HEK293 (cell line): ENCODE data around the gene CC2D2B.

Source experiments
- BCL11B ChIP-seq: fragments of 450-650 bp; formaldehyde crosslinking; IDR thresholded peaks from 2 replicates; pipeline ENCODE4 v1.5.1; 2016; ENCODE audit warnings: low read depth, missing biosample characterization, missing genetic modification characterization
- FEZF1 ChIP-seq: fragments of 450-650 bp; formaldehyde crosslinking; IDR thresholded peaks from 2 replicates; pipeline ENCODE4 v1.5.1; 2016; ENCODE audit warnings: missing biosample characterization, missing genetic modification characterization
- OSR2 ChIP-seq: fragments of 450-650 bp; formaldehyde crosslinking; IDR thresholded peaks from 2 replicates; pipeline ENCODE4 v1.5.1; 2016; ENCODE audit warnings: missing biosample characterization, missing genetic modification characterization
- OVOL3 ChIP-seq: fragments of 450-650 bp; formaldehyde crosslinking; IDR thresholded peaks from 2 replicates; pipeline ENCODE4 v1.5.1; 2016; ENCODE audit warnings: missing biosample characterization, missing genetic modification characterization
- SCRT2 ChIP-seq: fragments of 450-650 bp; formaldehyde crosslinking; IDR thresholded peaks from 2 replicates; pipeline ENCODE4 v1.5.1; 2016; ENCODE audit warnings: missing biosample characterization, missing genetic modification characterization
- YY1 ChIP-seq: fragments of 450-650 bp; formaldehyde crosslinking; IDR thresholded peaks from 2 replicates; pipeline ENCODE4 v1.5.1; 2018; ENCODE audit warnings: missing biosample characterization, missing genetic modification characterization
- YY2 ChIP-seq: fragments of 450-650 bp; formaldehyde crosslinking; IDR thresholded peaks from 2 replicates; pipeline ENCODE4 v1.5.1; 2016; ENCODE audit warnings: missing biosample characterization, missing genetic modification characterization
- ZBTB17 ChIP-seq: fragments of 450-650 bp; formaldehyde crosslinking; IDR thresholded peaks from 2 replicates; pipeline ENCODE4 v1.5.1; 2016; ENCODE audit warnings: missing biosample characterization, missing genetic modification characterization
- ZBTB7A ChIP-seq: fragments of 450-650 bp; formaldehyde crosslinking; IDR thresholded peaks from 2 replicates; pipeline ENCODE4 v1.5.1; 2016; ENCODE audit warnings: low read depth, missing biosample characterization, missing genetic modification characterization
- ZNF112 ChIP-seq: fragments of 450-650 bp; formaldehyde crosslinking; IDR thresholded peaks from 2 replicates; pipeline ENCODE4 v1.5.0; 2017; ENCODE audit warnings: missing biosample characterization, missing genetic modification characterization
- ZNF121 ChIP-seq: fragments of 450-650 bp; formaldehyde crosslinking; IDR thresholded peaks from 2 replicates; pipeline ENCODE4 v1.5.1; 2016; ENCODE audit warnings: missing biosample characterization, missing genetic modification characterization
- ZNF155 ChIP-seq: fragments of 450-650 bp; formaldehyde crosslinking; IDR thresholded peaks from 2 replicates; pipeline ENCODE4 v1.5.1; 2016; ENCODE audit warnings: missing biosample characterization, missing genetic modification characterization
- ZNF169 ChIP-seq: fragments of 450-650 bp; formaldehyde crosslinking; IDR thresholded peaks from 2 replicates; pipeline ENCODE4 v1.5.1; 2016; ENCODE audit warnings: missing biosample characterization, missing genetic modification characterization
- ZNF274 ChIP-seq, 2 experiments: fragments of 200-500 bp in 1 of 2; fragments of 450-650 bp in 1 of 2; sonication (Bioruptor generic) in 1 of 2; formaldehyde crosslinking in 1 of 2; IDR thresholded peaks; 2 replicates each; pipeline versions ENCODE4 v1.5.1 to v1.6.1; 2014 to 2016; ENCODE audit warnings: borderline replicate concordance in 1 of 2, inconsistent platforms in 1 of 2, low read length in 1 of 2, missing biosample characterization in 1 of 2, missing genetic modification characterization in 1 of 2
- ZNF311 ChIP-seq: fragments of 450-650 bp; formaldehyde crosslinking; IDR thresholded peaks from 2 replicates; pipeline ENCODE4 v1.5.1; 2017; ENCODE audit warnings: missing biosample characterization, missing genetic modification characterization, borderline replicate concordance
- ZNF394 ChIP-seq: fragments of 450-650 bp; formaldehyde crosslinking; IDR thresholded peaks from 2 replicates; pipeline ENCODE4 v1.5.1; 2016; ENCODE audit warnings: missing biosample characterization, missing genetic modification characterization, mild to moderate bottlenecking, moderate library complexity, borderline replicate concordance
- ZNF510 ChIP-seq: fragments of 450-650 bp; formaldehyde crosslinking; IDR thresholded peaks from 2 replicates; pipeline ENCODE4 v1.5.1; 2018; ENCODE audit warnings: mild to moderate bottlenecking, missing genetic modification characterization, missing biosample characterization; ENCODE audit not compliant: insufficient replicate concordance
- ZNF585B ChIP-seq: fragments of 450-650 bp; formaldehyde crosslinking; IDR thresholded peaks from 2 replicates; pipeline ENCODE4 v1.5.1; 2016; ENCODE audit warnings: missing biosample characterization, missing genetic modification characterization
- ZNF654 ChIP-seq: fragments of 450-650 bp; formaldehyde crosslinking; IDR thresholded peaks from 2 replicates; pipeline ENCODE4 v1.5.1; 2016; ENCODE audit warnings: low read depth, missing biosample characterization, missing genetic modification characterization
- ZNF747 ChIP-seq: fragments of 450-650 bp; formaldehyde crosslinking; IDR thresholded peaks from 2 replicates; pipeline ENCODE4 v1.5.1; 2016; ENCODE audit warnings: missing biosample characterization, missing genetic modification characterization
- ZNF76 ChIP-seq: fragments of 450-650 bp; formaldehyde crosslinking; IDR thresholded peaks from 2 replicates; pipeline ENCODE4; 2016; ENCODE audit warnings: low read depth, missing biosample characterization, missing genetic modification characterization, borderline replicate concordance
- ZNF830 ChIP-seq: fragments of 450-650 bp; IDR thresholded peaks from 2 replicates; pipeline ENCODE4 v1.5.0; 2018; ENCODE audit warnings: missing biosample characterization, missing genetic modification characterization, low read depth, mild to moderate bottlenecking, moderate library complexity
- TF ChIP-seq, protein P1 (sequence below): fragments of 450-650 bp; formaldehyde crosslinking; IDR thresholded peaks from 2 replicates; pipeline ENCODE4 v1.5.1; 2016; ENCODE audit warnings: missing biosample characterization, missing genetic modification characterization
- TF ChIP-seq, protein P2 (sequence below): fragments of 450-650 bp; formaldehyde crosslinking; IDR thresholded peaks from 2 replicates; pipeline ENCODE4 v1.5.1; 2016; ENCODE audit warnings: missing biosample characterization, missing genetic modification characterization
- TF ChIP-seq, protein P3 (sequence below): fragments of 450-650 bp; formaldehyde crosslinking; IDR thresholded peaks from 2 replicates; pipeline ENCODE4 v1.5.1; 2016; ENCODE audit warnings: missing biosample characterization, missing genetic modification characterization
- TF ChIP-seq, protein P4 (sequence below): fragments of 450-650 bp; formaldehyde crosslinking; IDR thresholded peaks from 2 replicates; pipeline ENCODE4 v1.5.1; 2016; ENCODE audit warnings: missing biosample characterization, missing genetic modification characterization, low read depth
- TF ChIP-seq, protein P5 (sequence below): fragments of 450-650 bp; formaldehyde crosslinking; conservative IDR thresholded peaks from 2 replicates; pipeline ENCODE4 v1.5.1; 2016; ENCODE audit warnings: low read depth, missing biosample characterization, missing genetic modification characterization

CC2D2B gene

DNA sequence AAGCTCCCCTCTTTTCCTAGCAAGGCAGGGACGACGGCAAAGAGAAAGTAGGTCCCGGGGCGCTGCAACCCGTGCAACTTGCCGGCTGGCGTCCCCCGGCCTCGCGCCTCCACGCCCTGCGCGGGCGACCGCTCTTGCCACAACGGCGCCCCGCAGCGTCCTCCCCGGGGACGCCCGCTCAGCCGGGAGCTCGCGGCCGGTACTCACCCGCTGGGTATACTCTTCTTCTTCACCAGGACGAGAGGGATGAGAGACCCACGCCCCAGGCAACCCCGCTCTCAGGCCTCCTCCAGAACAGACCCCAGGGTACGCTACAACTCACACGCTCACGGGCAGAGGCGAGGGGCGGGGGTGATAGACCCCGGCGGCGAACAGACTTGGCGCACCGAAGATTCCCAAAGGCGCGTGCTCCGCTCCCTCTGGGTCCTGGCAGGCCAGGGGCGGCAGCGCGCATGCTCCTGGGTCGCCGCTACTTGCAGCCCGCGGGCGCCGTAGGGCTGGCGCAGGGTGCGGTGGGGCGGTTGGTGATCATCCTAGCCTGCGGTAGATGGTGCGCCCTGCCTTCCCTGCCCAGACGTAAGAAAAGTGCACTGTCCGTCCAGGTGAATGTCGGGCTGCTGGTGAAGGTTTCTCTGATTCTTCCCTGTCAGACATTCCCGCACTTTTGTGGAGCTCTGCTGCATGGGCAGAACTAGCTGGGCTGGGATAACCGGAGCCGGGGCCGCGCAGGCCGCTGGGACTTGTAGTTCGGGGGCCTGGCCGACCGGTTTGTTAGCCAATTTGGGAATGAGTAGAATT lies at the start of gene CC2D2B (continued):
- TF ChIP-seq, protein P1, sequence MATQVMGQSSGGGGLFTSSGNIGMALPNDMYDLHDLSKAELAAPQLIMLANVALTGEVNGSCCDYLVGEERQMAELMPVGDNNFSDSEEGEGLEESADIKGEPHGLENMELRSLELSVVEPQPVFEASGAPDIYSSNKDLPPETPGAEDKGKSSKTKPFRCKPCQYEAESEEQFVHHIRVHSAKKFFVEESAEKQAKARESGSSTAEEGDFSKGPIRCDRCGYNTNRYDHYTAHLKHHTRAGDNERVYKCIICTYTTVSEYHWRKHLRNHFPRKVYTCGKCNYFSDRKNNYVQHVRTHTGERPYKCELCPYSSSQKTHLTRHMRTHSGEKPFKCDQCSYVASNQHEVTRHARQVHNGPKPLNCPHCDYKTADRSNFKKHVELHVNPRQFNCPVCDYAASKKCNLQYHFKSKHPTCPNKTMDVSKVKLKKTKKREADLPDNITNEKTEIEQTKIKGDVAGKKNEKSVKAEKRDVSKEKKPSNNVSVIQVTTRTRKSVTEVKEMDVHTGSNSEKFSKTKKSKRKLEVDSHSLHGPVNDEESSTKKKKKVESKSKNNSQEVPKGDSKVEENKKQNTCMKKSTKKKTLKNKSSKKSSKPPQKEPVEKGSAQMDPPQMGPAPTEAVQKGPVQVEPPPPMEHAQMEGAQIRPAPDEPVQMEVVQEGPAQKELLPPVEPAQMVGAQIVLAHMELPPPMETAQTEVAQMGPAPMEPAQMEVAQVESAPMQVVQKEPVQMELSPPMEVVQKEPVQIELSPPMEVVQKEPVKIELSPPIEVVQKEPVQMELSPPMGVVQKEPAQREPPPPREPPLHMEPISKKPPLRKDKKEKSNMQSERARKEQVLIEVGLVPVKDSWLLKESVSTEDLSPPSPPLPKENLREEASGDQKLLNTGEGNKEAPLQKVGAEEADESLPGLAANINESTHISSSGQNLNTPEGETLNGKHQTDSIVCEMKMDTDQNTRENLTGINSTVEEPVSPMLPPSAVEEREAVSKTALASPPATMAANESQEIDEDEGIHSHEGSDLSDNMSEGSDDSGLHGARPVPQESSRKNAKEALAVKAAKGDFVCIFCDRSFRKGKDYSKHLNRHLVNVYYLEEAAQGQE = no peak
- TF ChIP-seq, protein P2, sequence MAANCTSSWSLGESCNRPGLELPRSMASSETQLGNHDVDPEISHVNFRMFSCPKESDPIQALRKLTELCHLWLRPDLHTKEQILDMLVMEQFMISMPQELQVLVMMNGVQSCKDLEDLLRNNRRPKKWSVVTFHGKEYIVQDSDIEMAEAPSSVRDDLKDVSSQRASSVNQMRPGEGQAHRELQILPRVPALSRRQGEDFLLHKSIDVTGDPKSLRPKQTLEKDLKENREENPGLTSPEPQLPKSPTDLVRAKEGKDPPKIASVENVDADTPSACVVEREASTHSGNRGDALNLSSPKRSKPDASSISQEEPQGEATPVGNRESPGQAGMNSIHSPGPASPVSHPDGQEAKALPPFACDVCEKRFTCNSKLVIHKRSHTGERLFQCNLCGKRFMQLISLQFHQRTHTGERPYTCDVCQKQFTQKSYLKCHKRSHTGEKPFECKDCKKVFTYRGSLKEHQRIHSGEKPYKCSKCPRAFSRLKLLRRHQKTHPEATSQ (tag by site-specific recombination) = no peak
- no peak for TF ChIP-seq ZNF155 (tag by site-specific recombination)
- TF ChIP-seq ZNF394 (tag by site-specific recombination) = peak; percentile 33; the same call in 1 of the 2 replicates
- TF ChIP-seq, protein P3, sequence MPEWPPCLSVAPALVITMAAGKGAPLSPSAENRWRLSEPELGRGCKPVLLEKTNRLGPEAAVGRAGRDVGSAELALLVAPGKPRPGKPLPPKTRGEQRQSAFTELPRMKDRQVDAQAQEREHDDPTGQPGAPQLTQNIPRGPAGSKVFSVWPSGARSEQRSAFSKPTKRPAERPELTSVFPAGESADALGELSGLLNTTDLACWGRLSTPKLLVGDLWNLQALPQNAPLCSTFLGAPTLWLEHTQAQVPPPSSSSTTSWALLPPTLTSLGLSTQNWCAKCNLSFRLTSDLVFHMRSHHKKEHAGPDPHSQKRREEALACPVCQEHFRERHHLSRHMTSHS (tag by site-specific recombination) = no peak
- peak; percentile 99 for TF ChIP-seq ZBTB17 (tag by site-specific recombination)
- TF ChIP-seq YY2 (tag by site-specific recombination) = no peak
- no peak for TF ChIP-seq YY1 (tag by site-specific recombination)
- TF ChIP-seq, protein P4, sequence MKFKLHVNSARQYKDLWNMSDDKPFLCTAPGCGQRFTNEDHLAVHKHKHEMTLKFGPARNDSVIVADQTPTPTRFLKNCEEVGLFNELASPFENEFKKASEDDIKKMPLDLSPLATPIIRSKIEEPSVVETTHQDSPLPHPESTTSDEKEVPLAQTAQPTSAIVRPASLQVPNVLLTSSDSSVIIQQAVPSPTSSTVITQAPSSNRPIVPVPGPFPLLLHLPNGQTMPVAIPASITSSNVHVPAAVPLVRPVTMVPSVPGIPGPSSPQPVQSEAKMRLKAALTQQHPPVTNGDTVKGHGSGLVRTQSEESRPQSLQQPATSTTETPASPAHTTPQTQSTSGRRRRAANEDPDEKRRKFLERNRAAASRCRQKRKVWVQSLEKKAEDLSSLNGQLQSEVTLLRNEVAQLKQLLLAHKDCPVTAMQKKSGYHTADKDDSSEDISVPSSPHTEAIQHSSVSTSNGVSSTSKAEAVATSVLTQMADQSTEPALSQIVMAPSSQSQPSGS (tag by site-specific recombination) = no peak
- no peak for TF ChIP-seq ZNF169 (tag by site-specific recombination)
- TF ChIP-seq ZBTB7A (tag by site-specific recombination) = 0 out of 2 replicates have a peak, but pooled peaks have one; percentile 17
- TF ChIP-seq ZNF112 (tag by site-specific recombination) = no peak
- 0 out of 2 replicates have a peak, but pooled peaks have one; percentile 10 for TF ChIP-seq OSR2 (tag by site-specific recombination)
- no peak; the same call in 1 of the 2 replicates for TF ChIP-seq ZNF121 (tag by site-specific recombination)
- TF ChIP-seq FEZF1 (tag by site-specific recombination) = no peak
- no peak for TF ChIP-seq BCL11B (tag by site-specific recombination)
- no peak for TF ChIP-seq ZNF654 (tag by site-specific recombination)
- TF ChIP-seq ZNF274 (IDR thresholded peaks at IDR 0.05; ENCODE audit: low read length) = no peak
- TF ChIP-seq ZNF274 (tag by site-specific recombination; IDR thresholded peaks at IDR 0.05; ENCODE audit: borderline replicate concordance) = no peak
- TF ChIP-seq ZNF747 (tag by site-specific recombination) = no peak
- TF ChIP-seq SCRT2 (tag by site-specific recombination) = no peak
- no peak for TF ChIP-seq ZNF585B (tag by site-specific recombination)
- peak; percentile 97 for TF ChIP-seq ZNF76 (tag by site-specific recombination)
- no peak for TF ChIP-seq ZNF510 (tag by site-specific recombination)
- no peak for TF ChIP-seq ZNF830
- TF ChIP-seq, protein P5, sequence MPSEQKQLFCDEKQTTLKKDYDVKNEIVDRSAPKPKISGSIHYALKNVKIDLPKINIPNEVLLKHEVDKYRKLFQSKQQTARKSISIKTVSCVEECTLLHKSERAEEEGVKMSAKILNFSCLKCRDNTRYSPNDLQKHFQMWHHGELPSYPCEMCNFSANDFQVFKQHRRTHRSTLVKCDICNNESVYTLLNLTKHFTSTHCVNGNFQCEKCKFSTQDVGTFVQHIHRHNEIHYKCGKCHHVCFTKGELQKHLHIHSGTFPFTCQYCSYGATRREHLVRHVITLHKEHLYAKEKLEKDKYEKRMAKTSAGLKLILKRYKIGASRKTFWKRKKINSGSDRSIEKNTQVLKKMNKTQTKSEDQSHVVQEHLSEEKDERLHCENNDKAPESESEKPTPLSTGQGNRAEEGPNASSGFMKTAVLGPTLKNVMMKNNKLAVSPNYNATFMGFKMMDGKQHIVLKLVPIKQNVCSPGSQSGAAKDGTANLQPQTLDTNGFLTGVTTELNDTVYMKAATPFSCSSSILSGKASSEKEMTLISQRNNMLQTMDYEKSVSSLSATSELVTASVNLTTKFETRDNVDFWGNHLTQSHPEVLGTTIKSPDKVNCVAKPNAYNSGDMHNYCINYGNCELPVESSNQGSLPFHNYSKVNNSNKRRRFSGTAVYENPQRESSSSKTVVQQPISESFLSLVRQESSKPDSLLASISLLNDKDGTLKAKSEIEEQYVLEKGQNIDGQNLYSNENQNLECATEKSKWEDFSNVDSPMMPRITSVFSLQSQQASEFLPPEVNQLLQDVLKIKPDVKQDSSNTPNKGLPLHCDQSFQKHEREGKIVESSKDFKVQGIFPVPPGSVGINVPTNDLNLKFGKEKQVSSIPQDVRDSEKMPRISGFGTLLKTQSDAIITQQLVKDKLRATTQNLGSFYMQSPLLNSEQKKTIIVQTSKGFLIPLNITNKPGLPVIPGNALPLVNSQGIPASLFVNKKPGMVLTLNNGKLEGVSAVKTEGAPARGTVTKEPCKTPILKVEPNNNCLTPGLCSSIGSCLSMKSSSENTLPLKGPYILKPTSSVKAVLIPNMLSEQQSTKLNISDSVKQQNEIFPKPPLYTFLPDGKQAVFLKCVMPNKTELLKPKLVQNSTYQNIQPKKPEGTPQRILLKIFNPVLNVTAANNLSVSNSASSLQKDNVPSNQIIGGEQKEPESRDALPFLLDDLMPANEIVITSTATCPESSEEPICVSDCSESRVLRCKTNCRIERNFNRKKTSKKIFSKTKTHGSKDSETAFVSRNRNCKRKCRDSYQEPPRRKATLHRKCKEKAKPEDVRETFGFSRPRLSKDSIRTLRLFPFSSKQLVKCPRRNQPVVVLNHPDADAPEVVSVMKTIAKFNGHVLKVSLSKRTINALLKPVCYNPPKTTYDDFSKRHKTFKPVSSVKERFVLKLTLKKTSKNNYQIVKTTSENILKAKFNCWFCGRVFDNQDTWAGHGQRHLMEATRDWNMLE = no peak
- TF ChIP-seq OVOL3 (tag by site-specific recombination) = peak; percentile 10; the same call in 1 of the 2 replicates
- TF ChIP-seq ZNF311 (tag by site-specific recombination) = no peak
